A673 (cell line): ENCODE measurements around the gene SRPK1.

Source experiments
- EZH2 ChIP-seq: fragments of 200-600 bp; sonication (generic); IDR thresholded peaks from 2 replicates; pipeline ENCODE4 v1.6.1; 2017; ENCODE audit warnings: borderline replicate concordance, low read depth, mild to moderate bottlenecking, mixed read lengths, antibody characterized with exemption, low read length; ENCODE audit not compliant: poor library complexity, severe bottlenecking
- TF ChIP-seq, protein P1 (sequence below): fragments of 300-800, 200-600 bp; sonication (generic); conservative IDR thresholded peaks from 2 replicates; pipeline ENCODE4 v1.5.1; 2017; ENCODE audit warnings: low read depth, mild to moderate bottlenecking, antibody characterized with exemption, low read length, moderate library complexity, mixed read lengths

DNA sequence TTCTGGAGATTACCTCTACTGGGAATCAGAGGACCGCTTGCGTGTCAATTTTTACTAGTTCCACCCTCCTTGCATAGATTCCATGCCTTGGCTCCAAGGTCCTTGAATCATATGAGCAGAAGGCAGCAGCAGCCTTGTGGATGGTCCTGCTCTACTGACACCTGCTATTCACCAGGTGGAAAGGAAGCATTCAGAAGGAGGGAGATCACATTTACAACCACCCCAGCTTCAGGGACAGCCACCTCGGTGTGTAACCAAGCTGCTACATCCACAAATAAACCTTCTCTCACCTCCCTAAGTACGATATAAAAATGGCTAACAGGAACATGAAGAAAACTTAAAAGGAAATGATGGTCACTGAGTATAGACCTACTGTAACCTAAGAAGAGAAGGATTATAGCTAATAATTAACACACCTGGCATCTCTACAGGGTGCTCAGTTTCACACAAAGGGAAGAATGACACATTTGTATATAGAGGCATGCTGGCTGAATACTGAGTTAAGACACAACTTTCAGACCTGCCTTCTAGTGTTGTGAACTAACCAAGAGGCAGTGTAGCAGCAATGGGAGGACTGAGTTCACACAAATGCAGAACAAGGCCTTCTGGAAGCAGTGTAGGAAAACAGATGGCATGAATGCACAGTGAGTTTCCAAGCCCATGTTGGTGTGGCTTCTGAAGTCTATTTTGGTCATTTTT is 46.3 kb upstream of the SRPK1 start:
- TF ChIP-seq, protein P1, sequence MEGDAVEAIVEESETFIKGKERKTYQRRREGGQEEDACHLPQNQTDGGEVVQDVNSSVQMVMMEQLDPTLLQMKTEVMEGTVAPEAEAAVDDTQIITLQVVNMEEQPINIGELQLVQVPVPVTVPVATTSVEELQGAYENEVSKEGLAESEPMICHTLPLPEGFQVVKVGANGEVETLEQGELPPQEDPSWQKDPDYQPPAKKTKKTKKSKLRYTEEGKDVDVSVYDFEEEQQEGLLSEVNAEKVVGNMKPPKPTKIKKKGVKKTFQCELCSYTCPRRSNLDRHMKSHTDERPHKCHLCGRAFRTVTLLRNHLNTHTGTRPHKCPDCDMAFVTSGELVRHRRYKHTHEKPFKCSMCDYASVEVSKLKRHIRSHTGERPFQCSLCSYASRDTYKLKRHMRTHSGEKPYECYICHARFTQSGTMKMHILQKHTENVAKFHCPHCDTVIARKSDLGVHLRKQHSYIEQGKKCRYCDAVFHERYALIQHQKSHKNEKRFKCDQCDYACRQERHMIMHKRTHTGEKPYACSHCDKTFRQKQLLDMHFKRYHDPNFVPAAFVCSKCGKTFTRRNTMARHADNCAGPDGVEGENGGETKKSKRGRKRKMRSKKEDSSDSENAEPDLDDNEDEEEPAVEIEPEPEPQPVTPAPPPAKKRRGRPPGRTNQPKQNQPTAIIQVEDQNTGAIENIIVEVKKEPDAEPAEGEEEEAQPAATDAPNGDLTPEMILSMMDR = no peak
- TF ChIP-seq EZH2 = no peak
